ENCODE results near the gene DYRK4. TPM values are rescaled to one million over a fixed set of nuclear protein-coding genes. Genes with fewer than 3 reads are reported as not detected.

Gene DYRK4
- total RNA-seq, 3 donors from 2014 or later (not counting 1 experiment from before 2014, with no cell fraction given), result 11.3 to 15.3 (median 14.2) TPM

DNA sequence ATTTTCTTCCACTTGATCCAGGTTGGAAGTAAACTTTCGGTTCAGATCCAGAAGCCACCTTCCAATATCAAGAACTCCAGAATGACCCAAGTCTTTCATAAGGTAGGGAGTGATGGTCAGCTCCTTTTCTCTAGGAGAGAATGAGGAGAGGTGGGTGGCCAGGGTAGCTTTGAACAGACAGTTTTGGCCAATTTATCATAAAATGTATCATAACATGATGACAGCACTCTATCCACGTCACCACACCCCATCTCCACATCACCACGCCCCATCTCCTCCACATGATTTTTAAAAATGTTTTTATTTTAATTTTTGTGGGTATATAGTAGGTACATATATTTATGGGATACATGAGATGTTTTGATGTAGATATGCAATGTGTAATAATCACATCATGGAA lies 26.9 kb downstream of the DYRK4 start:
- no peak for DNase-seq
- Histone ChIP-seq H3K36me3 (ENCODE audit: control insufficient read depth, insufficient read depth, low read length) (no peaks in the 10 kb centered on the region), H3K9me3 (ENCODE audit: control insufficient read depth, insufficient read depth, low read length) (no peaks in the 10 kb centered on the region), H3K27ac (ENCODE audit: low read length) (no peak overlapping the region), H3K27me3 (ENCODE audit: control insufficient read depth, insufficient read depth, low read length) (no peaks in the 10 kb centered on the region), H3K4me1 (ENCODE audit: control insufficient read depth, insufficient read depth, low read length) (no peaks in the 10 kb centered on the region), H3K4me3 (ENCODE audit: low read length) (no peak overlapping the region)
- Mint-ChIP-seq H3K27ac (no peak overlapping the region), H3K27me3 (ENCODE audit: low read depth in 2 of 2) (peaks cover 11 to 12% of the 10 kb centered on the region in 2 donors), H3K9me3 (no peaks in the 10 kb centered on the region), H3K4me1 (no peaks in the 10 kb centered on the region), H3K4me3 (no peak overlapping the region), H3K36me3 (no peaks in the 10 kb centered on the region)
- ATAC-seq, result no peak
- intact Hi-C loops (cut with micrococcal nuclease), result no loop called here
- TF ChIP-seq, protein P1, sequence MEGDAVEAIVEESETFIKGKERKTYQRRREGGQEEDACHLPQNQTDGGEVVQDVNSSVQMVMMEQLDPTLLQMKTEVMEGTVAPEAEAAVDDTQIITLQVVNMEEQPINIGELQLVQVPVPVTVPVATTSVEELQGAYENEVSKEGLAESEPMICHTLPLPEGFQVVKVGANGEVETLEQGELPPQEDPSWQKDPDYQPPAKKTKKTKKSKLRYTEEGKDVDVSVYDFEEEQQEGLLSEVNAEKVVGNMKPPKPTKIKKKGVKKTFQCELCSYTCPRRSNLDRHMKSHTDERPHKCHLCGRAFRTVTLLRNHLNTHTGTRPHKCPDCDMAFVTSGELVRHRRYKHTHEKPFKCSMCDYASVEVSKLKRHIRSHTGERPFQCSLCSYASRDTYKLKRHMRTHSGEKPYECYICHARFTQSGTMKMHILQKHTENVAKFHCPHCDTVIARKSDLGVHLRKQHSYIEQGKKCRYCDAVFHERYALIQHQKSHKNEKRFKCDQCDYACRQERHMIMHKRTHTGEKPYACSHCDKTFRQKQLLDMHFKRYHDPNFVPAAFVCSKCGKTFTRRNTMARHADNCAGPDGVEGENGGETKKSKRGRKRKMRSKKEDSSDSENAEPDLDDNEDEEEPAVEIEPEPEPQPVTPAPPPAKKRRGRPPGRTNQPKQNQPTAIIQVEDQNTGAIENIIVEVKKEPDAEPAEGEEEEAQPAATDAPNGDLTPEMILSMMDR (IDR thresholded peaks at IDR 0.05), result no peak
- no CpG with 5 or more reads among the region's 3 CpGs for WGBS (ENCODE audit: insufficient coverage)

DNA sequence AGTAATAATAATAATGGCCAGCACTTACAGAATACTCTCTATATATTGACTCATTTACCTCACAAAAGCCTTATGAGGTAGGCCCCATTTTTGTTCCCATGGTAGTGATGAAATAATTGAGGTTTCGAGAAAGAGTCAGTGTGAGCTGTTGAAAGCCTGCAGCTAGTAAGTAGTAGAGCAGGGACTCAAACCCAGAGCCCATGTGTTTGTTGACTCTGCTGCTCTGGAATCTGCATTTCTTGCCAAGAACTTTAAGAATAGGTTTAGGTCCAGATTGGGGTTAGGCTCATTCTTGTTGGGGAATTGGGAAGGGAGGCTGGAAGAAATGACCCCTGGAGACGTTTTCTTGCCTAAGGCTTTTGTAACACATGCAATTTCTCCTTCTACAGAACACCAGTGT lies 27.9 kb downstream of the DYRK4 start:
- no peaks in the 10 kb centered on the region for H3K9me3 ChIP-seq (ENCODE audit: control insufficient read depth, insufficient read depth, low read length)
- peaks cover 7 to 8% of the 10 kb centered on the region in 2 donors for H3K27me3 Mint-ChIP-seq (ENCODE audit: low read depth in 2 of 2)
- ATAC-seq, result no peak

DNA sequence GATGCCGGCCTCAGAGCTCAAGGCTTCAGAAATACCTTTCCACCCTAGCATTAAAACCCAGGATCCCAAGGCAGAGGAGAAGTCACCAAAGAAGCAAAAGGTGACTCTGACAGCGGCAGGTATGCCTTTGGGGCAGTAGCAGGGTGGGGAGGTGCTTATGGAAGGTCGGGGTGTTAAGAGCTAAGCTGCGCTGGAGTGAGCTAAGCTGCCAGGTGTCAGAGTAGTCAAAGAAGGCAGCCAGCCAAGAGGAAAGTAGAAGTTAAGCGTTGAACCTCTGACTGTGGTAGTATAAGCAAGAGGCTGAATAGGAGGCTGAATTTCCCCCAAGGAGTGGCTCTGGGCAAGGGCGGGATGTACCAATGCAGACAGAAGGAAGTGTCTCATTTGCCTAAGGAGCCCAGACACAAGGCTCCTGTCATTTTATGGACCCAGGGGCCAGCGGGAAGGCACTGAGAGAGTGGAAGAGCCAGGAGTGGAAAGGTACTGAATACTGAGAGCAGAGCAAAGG lies 29.2 kb downstream of the DYRK4 start:
- H3K4me1 ChIP-seq (ENCODE audit: control insufficient read depth, insufficient read depth, low read length), result no peaks in the 10 kb centered on the region
- no peak overlapping the region for H3K27ac Mint-ChIP-seq
- ATAC-seq, result no peak
- peaks cover 7 to 8% of the 10 kb centered on the region in 2 donors for H3K27me3 Mint-ChIP-seq (ENCODE audit: low read depth in 2 of 2)
- H3K9me3 Mint-ChIP-seq, result no peaks in the 10 kb centered on the region
- H3K36me3 ChIP-seq (ENCODE audit: control insufficient read depth, insufficient read depth, low read length), result no peaks in the 10 kb centered on the region
- no peak overlapping the region for H3K4me3 ChIP-seq (ENCODE audit: low read length)
- no peaks in the 10 kb centered on the region for H3K36me3 Mint-ChIP-seq
- WGBS (ENCODE audit: insufficient coverage), result 89% methylated on average over 7 of the region's 7 CpGs
- no peak overlapping the region for H3K27ac ChIP-seq (ENCODE audit: low read length)
- intact Hi-C loops (cut with micrococcal nuclease), result no loop called here
- no peaks in the 10 kb centered on the region for H3K9me3 ChIP-seq (ENCODE audit: control insufficient read depth, insufficient read depth, low read length)
- H3K27me3 ChIP-seq (ENCODE audit: control insufficient read depth, insufficient read depth, low read length), result no peaks in the 10 kb centered on the region
- no peaks in the 10 kb centered on the region for H3K4me1 Mint-ChIP-seq
- no peak overlapping the region for H3K4me3 Mint-ChIP-seq
- TF ChIP-seq, protein P1 (IDR thresholded peaks at IDR 0.05), result no peak
- no peak for DNase-seq

More for the DNA sequence above, 27.9 kb downstream of the DYRK4 start:
- no peaks in the 10 kb centered on the region for H3K9me3 Mint-ChIP-seq
- no peaks in the 10 kb centered on the region for H3K36me3 Mint-ChIP-seq
- Histone ChIP-seq H3K27ac (ENCODE audit: low read length) (no peak overlapping the region), H3K4me1 (ENCODE audit: control insufficient read depth, insufficient read depth, low read length) (no peaks in the 10 kb centered on the region), H3K4me3 (ENCODE audit: low read length) (no peak overlapping the region), H3K36me3 (ENCODE audit: control insufficient read depth, insufficient read depth, low read length) (no peaks in the 10 kb centered on the region), H3K27me3 (ENCODE audit: control insufficient read depth, insufficient read depth, low read length) (no peaks in the 10 kb centered on the region)
- intact Hi-C loops (cut with micrococcal nuclease), result no loop called here
- 43% methylated on average over 1 of the region's 2 CpGs for WGBS (ENCODE audit: insufficient coverage)
- TF ChIP-seq, protein P1 (IDR thresholded peaks at IDR 0.05), result no peak
- no peak for DNase-seq
- H3K4me1 Mint-ChIP-seq, result no peaks in the 10 kb centered on the region
- no peak overlapping the region for H3K4me3 Mint-ChIP-seq
- H3K27ac Mint-ChIP-seq, result no peak overlapping the region

- H3K9me3 ChIP-seq (ENCODE audit: control insufficient read depth, insufficient read depth, low read length), result no peaks in the 10 kb centered on the region
- no peak for ATAC-seq
- Mint-ChIP-seq H3K9me3 (no peaks in the 10 kb centered on the region), H3K4me1 (no peaks in the 10 kb centered on the region), H3K27ac (no peak overlapping the region), H3K4me3 (no peak overlapping the region), H3K27me3 (ENCODE audit: low read depth in 2 of 2) (peaks cover 4 to 6% of the 10 kb centered on the region in 2 donors), H3K36me3 (no peaks in the 10 kb centered on the region)
- no peak overlapping the region for H3K4me3 ChIP-seq (ENCODE audit: low read length)
- H3K36me3 ChIP-seq (ENCODE audit: control insufficient read depth, insufficient read depth, low read length), result no peaks in the 10 kb centered on the region
- H3K27ac ChIP-seq (ENCODE audit: low read length), result no peak overlapping the region
- WGBS (ENCODE audit: insufficient coverage), result 99% methylated on average over 6 of the region's 6 CpGs
- no peaks in the 10 kb centered on the region for H3K27me3 ChIP-seq (ENCODE audit: control insufficient read depth, insufficient read depth, low read length)
- no peak for DNase-seq
- TF ChIP-seq, protein P1 (IDR thresholded peaks at IDR 0.05), result no peak
- H3K4me1 ChIP-seq (ENCODE audit: control insufficient read depth, insufficient read depth, low read length), result no peaks in the 10 kb centered on the region
- intact Hi-C loops (cut with micrococcal nuclease), result no loop called here
Observed at GRCh38 chr12:4595881-4596280, 33.9 kb downstream of the DYRK4 start.
